Liver (tissue), 9 donors: ENCODE measurements around the gene USP21. TPM values are rescaled to one million over a fixed set of nuclear protein-coding genes. Genes with fewer than 3 reads are reported as not detected.
A peak's percentile ranks its signal among the peaks of the same experiment; 100 is the strongest.

Source experiments
- DNase-seq: peaks from one replicate; pipeline ENCODE4 v3.0.0-alpha.2; 2017; ENCODE audit warnings: low spot score
- H3K27ac ChIP-seq, 2 donors: one replicate each; pipeline ENCODE4 v1.7.0; 2013; ENCODE audit warnings: inconsistent platforms in 2 of 2, low read length in 2 of 2, control low read depth in 1 of 2, low read depth in 1 of 2, mild to moderate bottlenecking in 1 of 2
- H3K27me3 ChIP-seq, 4 donors: one replicate each; pipeline versions ENCODE4 v1.6.1 to v1.7.0; 2013; ENCODE audit warnings: low read length in 3 of 4, inconsistent platforms in 1 of 4, mild to moderate bottlenecking in 1 of 4, moderate library complexity in 1 of 4; ENCODE audit not compliant: control insufficient read depth in 4 of 4, insufficient read depth in 4 of 4
- H3K36me3 ChIP-seq, 4 donors: one replicate each; pipeline versions ENCODE4 v1.6.1 to v1.7.0; 2013; ENCODE audit warnings: low read length in 3 of 4, mild to moderate bottlenecking in 3 of 4, low read depth in 1 of 4, moderate library complexity in 1 of 4; ENCODE audit not compliant: control insufficient read depth in 4 of 4, insufficient read depth in 3 of 4
- H3K4me1 ChIP-seq, 4 donors: one replicate each; pipeline versions ENCODE4 v1.6.1 to v1.7.0; 2013; ENCODE audit warnings: low read length in 3 of 4, mild to moderate bottlenecking in 3 of 4, moderate library complexity in 1 of 4; ENCODE audit not compliant: control insufficient read depth in 4 of 4, insufficient read depth in 4 of 4
- H3K4me3 ChIP-seq, 3 donors: one replicate each; pipeline versions ENCODE4 v1.6.1 to v1.7.0; 2013; ENCODE audit warnings: low read length in 3 of 3, control low read depth in 1 of 3, low read depth in 1 of 3, mild to moderate bottlenecking in 1 of 3
- H3K9ac ChIP-seq, 2 donors: one replicate each; pipeline ENCODE4 v1.7.0; 2013; ENCODE audit warnings: low read length in 2 of 2, mild to moderate bottlenecking in 2 of 2, moderate library complexity in 2 of 2, control low read depth in 1 of 2, low read depth in 1 of 2
- H3K9me3 ChIP-seq, 4 donors: one replicate each; pipeline versions ENCODE4 v1.6.1 to v1.7.0; 2013; ENCODE audit warnings: low read length in 3 of 4; ENCODE audit not compliant: control insufficient read depth in 4 of 4
- CTCF ChIP-seq: fragments of 150-350 bp; IDR thresholded peaks from 2 replicates; pipeline ENCODE4 v1.5.1; 2017; ENCODE audit warnings: improper control_type of control experiment, low read depth, low read length; ENCODE audit not compliant: missing input control
- EGR1 ChIP-seq, 2 donors: IDR thresholded peaks; 2 replicates each; pipeline ENCODE4 v1.6.1; 2016 to 2018; ENCODE audit warnings: antibody characterized with exemption in 2 of 2, low read depth in 2 of 2
- FOXA1 ChIP-seq: IDR thresholded peaks from 2 replicates; pipeline ENCODE4 v1.6.1; 2016; ENCODE audit warnings: antibody characterized with exemption
- FOXA2 ChIP-seq: IDR thresholded peaks from 2 replicates; pipeline ENCODE4 v1.6.1; 2016; ENCODE audit warnings: antibody characterized with exemption
- GABPA ChIP-seq, 2 donors: IDR thresholded peaks in 1 of 2; conservative IDR thresholded peaks in 1 of 2; 2 replicates each; pipeline ENCODE4 v1.6.1; 2016; ENCODE audit warnings: antibody characterized with exemption in 2 of 2, mild to moderate bottlenecking in 1 of 2, moderate library complexity in 1 of 2
- HNF4A ChIP-seq, 2 donors: conservative IDR thresholded peaks; 2 replicates each; pipeline ENCODE4 v1.6.1; 2016; ENCODE audit warnings: antibody characterized with exemption in 2 of 2, mild to moderate bottlenecking in 2 of 2
- HNF4G ChIP-seq: IDR thresholded peaks from 2 replicates; pipeline ENCODE4 v1.6.1; 2016; ENCODE audit warnings: antibody characterized with exemption
- JUND ChIP-seq, 2 donors: IDR thresholded peaks; 2 replicates each; pipeline ENCODE4 v1.6.1; 2016; ENCODE audit warnings: antibody characterized with exemption in 2 of 2
- MAX ChIP-seq: IDR thresholded peaks from 2 replicates; pipeline ENCODE4 v1.6.1; 2016; ENCODE audit warnings: antibody characterized with exemption
- NR2F2 ChIP-seq: IDR thresholded peaks from 2 replicates; pipeline ENCODE4 v1.6.1; 2016; ENCODE audit warnings: antibody characterized with exemption
- RAD21 ChIP-seq, 2 donors: IDR thresholded peaks; 2 replicates each; pipeline ENCODE4 v1.6.1; 2016; ENCODE audit warnings: antibody characterized with exemption in 2 of 2, mild to moderate bottlenecking in 2 of 2
- RXRA ChIP-seq, 2 donors: IDR thresholded peaks; 2 replicates each; pipeline ENCODE4 v1.6.1; 2017 to 2018; ENCODE audit warnings: antibody characterized with exemption in 2 of 2, mild to moderate bottlenecking in 1 of 2
- SP1 ChIP-seq: IDR thresholded peaks from 2 replicates; pipeline ENCODE4 v1.6.1; 2018; ENCODE audit warnings: antibody characterized with exemption, mild to moderate bottlenecking
- TAF1 ChIP-seq: conservative IDR thresholded peaks from 2 replicates; pipeline ENCODE4 v1.6.1; 2016; ENCODE audit warnings: antibody characterized with exemption, mild to moderate bottlenecking
- YY1 ChIP-seq: IDR thresholded peaks from 2 replicates; pipeline ENCODE4 v1.6.1; 2016; ENCODE audit warnings: antibody characterized with exemption, mild to moderate bottlenecking
- ZBTB33 ChIP-seq: IDR thresholded peaks from 2 replicates; pipeline ENCODE4 v1.6.1; 2016; ENCODE audit warnings: antibody characterized with exemption
- WGBS: extraction: QIAGEN DNeasy Blood & Tissue Kit; methylation state at CpG from one replicate; pipeline ENCODE4 v1.1.7; 2013; 5-methylcytosine and 5-hydroxymethylcytosine counted together
- polyA plus RNA-seq, 2 donors: library from polyadenylated mRNA; stranded (reverse) in 1 of 2; unstranded in 1 of 2; fragments of 200-250 nt in 1 of 2; fragments of >200 nt in 1 of 2; fragmentation: Nextera tagmentation in 1 of 2; extraction: Ambion mirVana in 1 of 2; gene quantifications; one replicate each; pipeline versions ENCODE4 v1.2.1 to v1.2.3, GENCODE V29; 2013 to 2015
- total RNA-seq, 2 donors: library from RNA; depleted of rRNA; stranded (reverse); fragments of >200 nt; gene quantifications; one replicate each; pipeline ENCODE4 v1.2.3, GENCODE V29; 2014
- TF ChIP-seq, protein P1 (sequence below): IDR thresholded peaks from 2 replicates; pipeline ENCODE4 v1.6.1; 2016; ENCODE audit warnings: antibody characterized with exemption
- TF ChIP-seq, protein P2 (sequence below): IDR thresholded peaks from 2 replicates; pipeline ENCODE4 v1.6.1; 2016; ENCODE audit warnings: antibody characterized with exemption, mild to moderate bottlenecking
- donor health status: healthy.
- donor health status: healthy.
- donor health status: healthy.
- donor health status: healthy.
- donor health status: healthy.

USP21 gene
- total and polyA plus RNA-seq, 4 donors = 4.1 to 9.0 (median 6.5) TPM

GRCh38 chr1:161133220-161133740 lies 26.0 kb upstream of the USP21 start:
- H3K9ac ChIP-seq = peak overlapping the region; percentile 48 to 68
- H3K4me1 ChIP-seq = peaks cover 0 to 21% (median 16%) of the 10 kb centered on the region in 4 donors
- no peak for DNase-seq
- no peak for TF ChIP-seq FOXA2
- H3K9me3 ChIP-seq = no peaks in the 10 kb centered on the region
- H3K4me3 ChIP-seq = peak overlapping the region; percentile 65 to 88 (median 72)
- 8% methylated on average over 11 of the region's 11 CpGs for whole genome bisulfite sequencing
- H3K27me3 ChIP-seq = no peaks in the 10 kb centered on the region
- peaks cover 0 to 11% (median 6%) of the 10 kb centered on the region in 4 donors for H3K36me3 ChIP-seq
- peak overlapping the region; percentile 92 to 99 for H3K27ac ChIP-seq

- no peak for DNase-seq
- TF ChIP-seq GABPA (IDR thresholded peaks at IDR 0.05 in 1 of 2, conservative IDR thresholded peaks at IDR 0.05 in 1 of 2) = no peak
- TF ChIP-seq, protein P1, sequence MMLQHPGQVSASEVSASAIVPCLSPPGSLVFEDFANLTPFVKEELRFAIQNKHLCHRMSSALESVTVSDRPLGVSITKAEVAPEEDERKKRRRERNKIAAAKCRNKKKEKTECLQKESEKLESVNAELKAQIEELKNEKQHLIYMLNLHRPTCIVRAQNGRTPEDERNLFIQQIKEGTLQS = no peak
- no peak for TF ChIP-seq RAD21 (IDR thresholded peaks at IDR 0.05)
- TF ChIP-seq HNF4G = no peak
- no peak for TF ChIP-seq JUND (IDR thresholded peaks at IDR 0.05)
- TF ChIP-seq, protein P2, sequence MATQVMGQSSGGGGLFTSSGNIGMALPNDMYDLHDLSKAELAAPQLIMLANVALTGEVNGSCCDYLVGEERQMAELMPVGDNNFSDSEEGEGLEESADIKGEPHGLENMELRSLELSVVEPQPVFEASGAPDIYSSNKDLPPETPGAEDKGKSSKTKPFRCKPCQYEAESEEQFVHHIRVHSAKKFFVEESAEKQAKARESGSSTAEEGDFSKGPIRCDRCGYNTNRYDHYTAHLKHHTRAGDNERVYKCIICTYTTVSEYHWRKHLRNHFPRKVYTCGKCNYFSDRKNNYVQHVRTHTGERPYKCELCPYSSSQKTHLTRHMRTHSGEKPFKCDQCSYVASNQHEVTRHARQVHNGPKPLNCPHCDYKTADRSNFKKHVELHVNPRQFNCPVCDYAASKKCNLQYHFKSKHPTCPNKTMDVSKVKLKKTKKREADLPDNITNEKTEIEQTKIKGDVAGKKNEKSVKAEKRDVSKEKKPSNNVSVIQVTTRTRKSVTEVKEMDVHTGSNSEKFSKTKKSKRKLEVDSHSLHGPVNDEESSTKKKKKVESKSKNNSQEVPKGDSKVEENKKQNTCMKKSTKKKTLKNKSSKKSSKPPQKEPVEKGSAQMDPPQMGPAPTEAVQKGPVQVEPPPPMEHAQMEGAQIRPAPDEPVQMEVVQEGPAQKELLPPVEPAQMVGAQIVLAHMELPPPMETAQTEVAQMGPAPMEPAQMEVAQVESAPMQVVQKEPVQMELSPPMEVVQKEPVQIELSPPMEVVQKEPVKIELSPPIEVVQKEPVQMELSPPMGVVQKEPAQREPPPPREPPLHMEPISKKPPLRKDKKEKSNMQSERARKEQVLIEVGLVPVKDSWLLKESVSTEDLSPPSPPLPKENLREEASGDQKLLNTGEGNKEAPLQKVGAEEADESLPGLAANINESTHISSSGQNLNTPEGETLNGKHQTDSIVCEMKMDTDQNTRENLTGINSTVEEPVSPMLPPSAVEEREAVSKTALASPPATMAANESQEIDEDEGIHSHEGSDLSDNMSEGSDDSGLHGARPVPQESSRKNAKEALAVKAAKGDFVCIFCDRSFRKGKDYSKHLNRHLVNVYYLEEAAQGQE = no peak
- no peak for TF ChIP-seq EGR1 (IDR thresholded peaks at IDR 0.05; ENCODE audit: low read depth in 2 of 2)
- TF ChIP-seq NR2F2 = no peak
- no peak for TF ChIP-seq ZBTB33
- no peak for TF ChIP-seq CTCF
- no peak for TF ChIP-seq YY1
- TF ChIP-seq HNF4A (conservative IDR thresholded peaks at IDR 0.05) = no peak
- TF ChIP-seq SP1 = no peak
- no peak for TF ChIP-seq RXRA (IDR thresholded peaks at IDR 0.05)
- no peak for TF ChIP-seq MAX
- TF ChIP-seq TAF1 = no peak
- no peak for TF ChIP-seq FOXA1
- Histone ChIP-seq H3K27ac (no peak overlapping the region), H3K9me3 (no peaks in the 10 kb centered on the region), H3K4me1 (peaks cover 0 to 12% (median 6%) of the 10 kb centered on the region in 4 donors), H3K36me3 (no peaks in the 10 kb centered on the region), H3K27me3 (no peaks in the 10 kb centered on the region), H3K4me3 (no peak overlapping the region), H3K9ac (no peak overlapping the region)
- 80% methylated on average over 3 of the region's 3 CpGs for WGBS
These were observed 21.4 kb upstream of the USP21 start for GRCh38 chr1:161137881-161138280.
